Loucy (cell line): Measurements from ENCODE around the gene CCDC92.

Experiments
- H2AFZ ChIP-seq: fragments of 200-600 bp; sonication (generic); 2 replicates; pipeline ENCODE4 v1.6.0; 2016; ENCODE audit warnings: antibody characterized with exemption, mild to moderate bottlenecking, low read length, moderate library complexity
- H3F3A ChIP-seq: fragments of 200-600 bp; 2 replicates; pipeline ENCODE4 v1.6.0; 2016; ENCODE audit warnings: antibody characterized with exemption, low read depth, mild to moderate bottlenecking
- H3K27me3 ChIP-seq: fragments of 200-600 bp; sonication (generic); 2 replicates; pipeline ENCODE4 v1.6.1; 2014; ENCODE audit warnings: low read length, mild to moderate bottlenecking; ENCODE audit not compliant: insufficient read depth, poor library complexity, severe bottlenecking
- H3K36me3 ChIP-seq: fragments of 200-600 bp; sonication (generic); 2 replicates; pipeline ENCODE4 v1.6.1; 2016; ENCODE audit warnings: low read length; ENCODE audit not compliant: insufficient read depth
- H3K4me1 ChIP-seq: fragments of 200-600 bp; sonication (generic); 2 replicates; pipeline ENCODE4 v1.5.1; 2014; ENCODE audit warnings: low read length, mild to moderate bottlenecking; ENCODE audit not compliant: insufficient read depth, poor library complexity, severe bottlenecking
- H3K4me2 ChIP-seq: fragments of 200-600 bp; sonication (generic); 2 replicates; pipeline ENCODE4 v1.6.0; 2014; ENCODE audit warnings: antibody characterized with exemption, low read length, low read depth, mild to moderate bottlenecking; ENCODE audit not compliant: poor library complexity, severe bottlenecking
- H3K4me3 ChIP-seq: fragments of 200-600 bp; sonication (generic); 2 replicates; pipeline ENCODE4 v1.5.1; 2014; ENCODE audit warnings: low read length, mild to moderate bottlenecking, mixed read lengths; ENCODE audit not compliant: poor library complexity, severe bottlenecking
- H3K79me2 ChIP-seq: fragments of 200-600 bp; sonication (generic); 2 replicates; pipeline ENCODE4 v1.6.1; 2014; ENCODE audit warnings: low read length; ENCODE audit not compliant: insufficient read depth
- H3K9ac ChIP-seq: fragments of 200-600 bp; sonication (generic); 2 replicates; pipeline ENCODE4 v1.6.0; 2014; ENCODE audit warnings: mild to moderate bottlenecking, low read depth, low read length, moderate library complexity; ENCODE audit not compliant: poor library complexity, severe bottlenecking
- H3K9me2 ChIP-seq: fragments of 200-600 bp; sonication (generic); replicated peaks from 2 replicates; pipeline ENCODE4 v1.6.1; 2016; ENCODE audit warnings: low read depth, low read length, mixed read lengths
- H3K9me3 ChIP-seq: fragments of 200-600 bp; sonication (generic); 2 replicates; pipeline ENCODE4 v1.6.1; 2014; ENCODE audit warnings: mild to moderate bottlenecking, antibody characterized with exemption, low read length, low read depth; ENCODE audit not compliant: insufficient read depth
- H4K20me1 ChIP-seq: fragments of 200-600 bp; sonication (generic); 2 replicates; pipeline ENCODE4 v1.6.0; 2014; ENCODE audit warnings: antibody characterized with exemption, low read length, mild to moderate bottlenecking; ENCODE audit not compliant: insufficient read depth, poor library complexity, severe bottlenecking
- CTCF ChIP-seq: fragments of 200-600 bp; sonication (generic); conservative IDR thresholded peaks from 2 replicates; pipeline ENCODE4 v1.5.1; 2014; ENCODE audit warnings: mild to moderate bottlenecking, antibody characterized with exemption, low read length
- EZH2phosphoT487 ChIP-seq: fragments of 200-600 bp; IDR thresholded peaks from 2 replicates; pipeline ENCODE4 v1.6.1; 2018; ENCODE audit warnings: antibody characterized with exemption, mild to moderate bottlenecking, moderate library complexity, borderline replicate concordance

The CCDC92 gene

GRCh38 chr12:123963821-123964220 lies 8.8 kb downstream of the CCDC92 start:
- Histone ChIP-seq H4K20me1 (no peaks in the 10 kb centered on the region), H3K27me3 (no peaks in the 10 kb centered on the region)

GRCh38 chr12:123962513-123962912 lies 10.1 kb downstream of the CCDC92 start:
- Histone ChIP-seq H2AFZ (no peak overlapping the region), H4K20me1 (no peaks in the 10 kb centered on the region), H3K4me3 (no peak overlapping the region), H3K27me3 (no peaks in the 10 kb centered on the region), H3K9me3 (no peaks in the 10 kb centered on the region), H3K4me1 (no peaks in the 10 kb centered on the region), H3K9ac (no peak overlapping the region), H3K4me2 (no peak overlapping the region), H3K79me2 (no peaks in the 10 kb centered on the region), H3F3A (no peaks in the 10 kb centered on the region), H3K9me2 (no peaks in the 10 kb centered on the region), H3K36me3 (no peaks in the 10 kb centered on the region)
- TF ChIP-seq EZH2phosphoT487, result no peak
- TF ChIP-seq CTCF, result no peak

More at GRCh38 chr12:123963821-123964220, 8.8 kb downstream of the CCDC92 start:
- Histone ChIP-seq H3K79me2 (no peaks in the 10 kb centered on the region), H2AFZ (no peak overlapping the region), H3K36me3 (no peaks in the 10 kb centered on the region), H3K9me2 (no peaks in the 10 kb centered on the region), H3F3A (no peaks in the 10 kb centered on the region), H3K4me2 (no peak overlapping the region), H3K4me1 (no peaks in the 10 kb centered on the region), H3K9me3 (no peaks in the 10 kb centered on the region), H3K9ac (no peak overlapping the region), H3K4me3 (no peak overlapping the region)
- TF ChIP-seq CTCF (no peak), EZH2phosphoT487 (no peak)

- Histone ChIP-seq H3K4me2 (no peak overlapping the region), H3K9ac (no peak overlapping the region), H3K27me3 (no peaks in the 10 kb centered on the region), H3K36me3 (no peaks in the 10 kb centered on the region), H3K4me1 (no peaks in the 10 kb centered on the region), H3K79me2 (no peaks in the 10 kb centered on the region), H3F3A (no peaks in the 10 kb centered on the region), H4K20me1 (no peaks in the 10 kb centered on the region), H3K9me2 (no peaks in the 10 kb centered on the region), H3K9me3 (no peaks in the 10 kb centered on the region), H3K4me3 (no peak overlapping the region), H2AFZ (no peak overlapping the region)
- TF ChIP-seq EZH2phosphoT487 (no peak), CTCF (no peak)
Measured at GRCh38 chr12:123961585-123962345, 10.9 kb downstream of the CCDC92 start.
